ENCODE measurements around the gene LIMK2.
"Not testable (repeated sequence)": the region's sequence is repeated elsewhere in the genome, so short reads cannot be mapped to it uniquely, and the experiment has no call there.

The LIMK2 gene

GRCh38 chr22:31302006-31302405, 89.9 kb downstream of the LIMK2 start:
- no peak for DNase-seq (ENCODE audit: low read depth)
- TF ChIP-seq CTCF (conservative IDR thresholded peaks at IDR 0.05; ENCODE audit: low read depth, low read length) = no peak
- no peak overlapping the region for H3K4me3 ChIP-seq (ENCODE audit: low read length)

GRCh38 chr22:31302537-31302936, 90.4 kb downstream of the LIMK2 start:
- H3K4me3 ChIP-seq (ENCODE audit: low read length) = no peak overlapping the region
- TF ChIP-seq CTCF (conservative IDR thresholded peaks at IDR 0.05; ENCODE audit: low read depth, low read length) = no peak
- DNase-seq (ENCODE audit: low read depth) = no peak

- H3K4me3 ChIP-seq (ENCODE audit: low read length) = no peak overlapping the region
- no peak for DNase-seq (ENCODE audit: low read depth)
- no peak for TF ChIP-seq CTCF (conservative IDR thresholded peaks at IDR 0.05; ENCODE audit: low read depth, low read length)
These were observed 93.1 kb downstream of the LIMK2 start for GRCh38 chr22:31305194-31305593.

- no peak for TF ChIP-seq CTCF (conservative IDR thresholded peaks at IDR 0.05; ENCODE audit: low read depth, low read length)
- no peak overlapping the region for H3K4me3 ChIP-seq (ENCODE audit: low read length)
- no peak for DNase-seq (ENCODE audit: low read depth)
These were observed 96.1 kb downstream of the LIMK2 start for GRCh38 chr22:31308181-31308580.

GRCh38 chr22:31313366-31314147, 101.5 kb downstream of the LIMK2 start:
- DNase-seq (ENCODE audit: low read depth) = no peak
- H3K4me3 ChIP-seq (ENCODE audit: low read length) = no peak overlapping the region
- TF ChIP-seq CTCF (conservative IDR thresholded peaks at IDR 0.05; ENCODE audit: low read depth, low read length) = peak; percentile 95

GRCh38 chr22:31314220-31314619, 102.1 kb downstream of the LIMK2 start:
- DNase-seq (ENCODE audit: low read depth); H3K4me3 ChIP-seq (ENCODE audit: low read length): not testable (repeated sequence)

GRCh38 chr22:31321421-31321820, 109.3 kb downstream of the LIMK2 start:
- no peak for DNase-seq (ENCODE audit: low read depth)
- TF ChIP-seq CTCF (conservative IDR thresholded peaks at IDR 0.05; ENCODE audit: low read depth, low read length) = no peak
- no peak overlapping the region for H3K4me3 ChIP-seq (ENCODE audit: low read length)
